ENCODE measurements around the gene DMD.
"Not testable (repeated sequence)": the region's sequence is repeated elsewhere in the genome, so short reads cannot be mapped to it uniquely, and the experiment has no call there.

DMD gene

GRCh38 chrX:31483336-31483735, 1728.0 kb downstream of the DMD start:
- no peak for DNase-seq (ENCODE audit: low read depth)
- TF ChIP-seq CTCF (IDR thresholded peaks at IDR 0.05; ENCODE audit: low read depth, low read length, missing control alignments), result no peak
- H3K4me3 ChIP-seq (ENCODE audit: low read depth, low read length), result no peak overlapping the region

- no peak for TF ChIP-seq CTCF (IDR thresholded peaks at IDR 0.05; ENCODE audit: low read depth, low read length, missing control alignments)
- no peak overlapping the region for H3K4me3 ChIP-seq (ENCODE audit: low read depth, low read length)
- DNase-seq (ENCODE audit: low read depth), result no peak
Observed at GRCh38 chrX:31480696-31481095, 1730.7 kb downstream of the DMD start.

GRCh38 chrX:31471229-31471628, 1740.1 kb downstream of the DMD start:
- H3K4me3 ChIP-seq (ENCODE audit: low read depth, low read length), result no peak overlapping the region
- TF ChIP-seq CTCF (IDR thresholded peaks at IDR 0.05; ENCODE audit: low read depth, low read length, missing control alignments), result no peak
- no peak for DNase-seq (ENCODE audit: low read depth)

- H3K4me3 ChIP-seq (ENCODE audit: low read depth, low read length), result not testable (repeated sequence)
Observed at GRCh38 chrX:31470753-31471152, 1740.6 kb downstream of the DMD start.

GRCh38 chrX:31464306-31464915, 1746.9 kb downstream of the DMD start:
- DNase-seq (ENCODE audit: low read depth), result no peak
- H3K4me3 ChIP-seq (ENCODE audit: low read depth, low read length), result no peak overlapping the region
- TF ChIP-seq CTCF (IDR thresholded peaks at IDR 0.05; ENCODE audit: low read depth, low read length, missing control alignments), result no peak

More at GRCh38 chrX:31470753-31471152, 1740.6 kb downstream of the DMD start:
- DNase-seq (ENCODE audit: low read depth), result not testable (repeated sequence)

GRCh38 chrX:31461266-31461665, 1750.1 kb downstream of the DMD start:
- H3K4me3 ChIP-seq (ENCODE audit: low read depth, low read length), result no peak overlapping the region
- no peak for DNase-seq (ENCODE audit: low read depth)
- no peak for TF ChIP-seq CTCF (IDR thresholded peaks at IDR 0.05; ENCODE audit: low read depth, low read length, missing control alignments)

GRCh38 chrX:31459361-31459760, 1752.0 kb downstream of the DMD start:
- H3K4me3 ChIP-seq (ENCODE audit: low read depth, low read length), result no peak overlapping the region
- no peak for DNase-seq (ENCODE audit: low read depth)
- TF ChIP-seq CTCF (IDR thresholded peaks at IDR 0.05; ENCODE audit: low read depth, low read length, missing control alignments), result no peak

Data from GM12864 (cell line).